Testis (tissue), 3 donors: ENCODE results near the gene OGN. TPM values are rescaled to one million over a fixed set of nuclear protein-coding genes. Genes with fewer than 3 reads are reported as not detected.

ENCODE experiments used
- DNase-seq: peaks from one replicate; pipeline ENCODE4 v3.0.0-alpha.2; 2019
- H3K27ac ChIP-seq, 2 donors: fragments of 200-600 bp; sonication (generic); one replicate each; pipeline ENCODE4 v1.5.1; 2019
- H3K27me3 ChIP-seq: fragments of 200-600 bp; sonication (generic); one replicate; pipeline ENCODE4 v1.5.1; 2019
- H3K36me3 ChIP-seq: fragments of 200-600 bp; sonication (generic); one replicate; pipeline ENCODE4 v1.5.1; 2017; ENCODE audit warnings: low read depth; ENCODE audit errors: missing control alignments
- H3K4me1 ChIP-seq: fragments of 200-600 bp; sonication (generic); one replicate; pipeline ENCODE4 v1.5.1; 2019
- H3K4me3 ChIP-seq, 2 donors: fragments of 200-600 bp; sonication (generic); one replicate each; pipeline ENCODE4 v1.5.1; 2017 to 2019
- H3K9me3 ChIP-seq: fragments of 200-600 bp; sonication (generic); one replicate; pipeline ENCODE4 v1.5.1; 2017
- POLR2A ChIP-seq: fragments of 450-650 bp; IDR thresholded peaks from one replicate; pipeline ENCODE4 v1.6.1; 2017; ENCODE audit warnings: antibody characterized with exemption, mild to moderate bottlenecking, moderate library complexity
- WGBS, 2 donors: methylation state at CpG; one replicate each; pipeline ENCODE4 v1.1.5; 2018; 5-methylcytosine and 5-hydroxymethylcytosine counted together
- intact Hi-C: fragments of 100-400 bp; cut with DNase I; formaldehyde crosslinking; loops from one replicate; pipeline ENCODE4 v1.15.1; 2023; ENCODE audit warnings: low total_unique reads
- polyA plus RNA-seq: library from polyadenylated mRNA; stranded (reverse); fragments of 350-450 nt; fragmentation: Illumina TruSeq; extraction: RNeasy Lipid Tissue Mini Kit (QIAGEN cat#74804); gene quantifications from one replicate; pipeline ENCODE4 v1.2.3, GENCODE V29; 2014; ENCODE audit warnings: low read depth, low replicate concordance; ENCODE audit not compliant: insufficient read depth
- total RNA-seq, 2 donors: library from RNA; depleted of rRNA; stranded (reverse); fragments of >200 nt; gene quantifications; one replicate each; pipeline ENCODE4 v1.2.3, GENCODE V29; 2016
- TF ChIP-seq, protein P1 (sequence below), 3 experiments: fragments of 450-650 bp in 2 of 3; fragments of 200-600 bp in 1 of 3; sonication (generic) in 1 of 3; IDR thresholded peaks; one replicate each; pipeline ENCODE4 v1.5.1; 2016 to 2019; ENCODE audit warnings: antibody characterized with exemption in 3 of 3, mild to moderate bottlenecking in 2 of 3, moderate library complexity in 1 of 3

The OGN gene
- total and polyA plus RNA-seq, 3 donors from 2014 or later, result 4.9 to 18.4 (median 9.5) TPM

DNA sequence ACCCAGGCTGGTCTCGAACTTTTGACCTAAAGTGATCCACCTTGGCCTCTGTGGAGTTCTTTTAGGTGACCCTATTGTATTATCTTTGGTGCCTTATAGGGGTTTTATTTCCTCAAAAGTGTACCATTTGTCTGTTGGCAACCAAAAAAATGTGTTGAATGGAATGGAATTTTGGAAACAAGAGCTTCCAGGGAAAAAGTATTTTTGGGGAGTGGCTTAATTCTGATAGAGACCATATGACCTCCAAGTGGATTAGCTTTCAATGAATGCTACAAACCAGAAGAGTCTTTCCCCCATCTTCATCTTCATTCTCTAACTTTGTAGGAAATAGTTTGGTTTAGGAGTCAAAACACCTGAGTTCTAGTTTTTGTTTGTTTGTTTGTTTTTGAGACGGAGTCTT is 3.4 kb upstream of the OGN start:
- peaks cover 9% of the 10 kb centered on the region for H3K4me1 ChIP-seq
- no peak overlapping the region for H3K27ac ChIP-seq
- intact Hi-C loops, result no loop called here
- TF ChIP-seq, protein P1, sequence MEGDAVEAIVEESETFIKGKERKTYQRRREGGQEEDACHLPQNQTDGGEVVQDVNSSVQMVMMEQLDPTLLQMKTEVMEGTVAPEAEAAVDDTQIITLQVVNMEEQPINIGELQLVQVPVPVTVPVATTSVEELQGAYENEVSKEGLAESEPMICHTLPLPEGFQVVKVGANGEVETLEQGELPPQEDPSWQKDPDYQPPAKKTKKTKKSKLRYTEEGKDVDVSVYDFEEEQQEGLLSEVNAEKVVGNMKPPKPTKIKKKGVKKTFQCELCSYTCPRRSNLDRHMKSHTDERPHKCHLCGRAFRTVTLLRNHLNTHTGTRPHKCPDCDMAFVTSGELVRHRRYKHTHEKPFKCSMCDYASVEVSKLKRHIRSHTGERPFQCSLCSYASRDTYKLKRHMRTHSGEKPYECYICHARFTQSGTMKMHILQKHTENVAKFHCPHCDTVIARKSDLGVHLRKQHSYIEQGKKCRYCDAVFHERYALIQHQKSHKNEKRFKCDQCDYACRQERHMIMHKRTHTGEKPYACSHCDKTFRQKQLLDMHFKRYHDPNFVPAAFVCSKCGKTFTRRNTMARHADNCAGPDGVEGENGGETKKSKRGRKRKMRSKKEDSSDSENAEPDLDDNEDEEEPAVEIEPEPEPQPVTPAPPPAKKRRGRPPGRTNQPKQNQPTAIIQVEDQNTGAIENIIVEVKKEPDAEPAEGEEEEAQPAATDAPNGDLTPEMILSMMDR (IDR thresholded peaks at IDR 0.05), result no peak
- TF ChIP-seq POLR2A, result no peak
- no peaks in the 10 kb centered on the region for H3K9me3 ChIP-seq
- DNase-seq, result no peak
- H3K36me3 ChIP-seq, result no peaks in the 10 kb centered on the region
- WGBS, 2 donors, result 83 to 99% methylated on average over 2 of the region's 2 CpGs
- no peaks in the 10 kb centered on the region for H3K27me3 ChIP-seq
- H3K4me3 ChIP-seq, result no peak overlapping the region

DNA sequence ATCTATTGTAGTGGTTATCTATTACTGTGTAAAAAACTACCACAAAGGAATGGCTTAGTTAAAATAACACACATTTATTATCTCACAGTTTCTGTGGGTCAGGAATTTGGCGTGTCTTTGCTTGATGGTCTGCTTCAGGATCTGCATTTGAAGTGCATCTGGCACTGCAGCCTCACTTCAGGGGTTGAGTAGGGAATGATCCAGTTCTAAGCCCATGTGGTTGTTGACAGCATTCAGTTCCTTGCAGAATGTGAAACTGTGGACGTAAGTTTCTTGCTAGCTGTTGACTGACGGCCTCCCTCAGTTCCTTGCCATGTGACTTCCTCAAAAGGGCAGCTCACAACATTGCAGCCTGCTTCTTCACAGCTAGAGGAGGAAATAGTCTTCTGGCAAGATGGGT is 2.1 kb upstream of the OGN start:
- peaks cover 9% of the 10 kb centered on the region for H3K4me1 ChIP-seq
- H3K4me3 ChIP-seq, result no peak overlapping the region
- no peaks in the 10 kb centered on the region for H3K27me3 ChIP-seq
- DNase-seq, result peak; percentile 37
- H3K27ac ChIP-seq, result peak overlapping the region in 1 of 2 donors; percentile 51
- WGBS, 2 donors, result 34 to 39% methylated on average over 3 of the region's 3 CpGs
- H3K9me3 ChIP-seq, result no peaks in the 10 kb centered on the region
- intact Hi-C loops, result no loop called here
- TF ChIP-seq POLR2A, result no peak
- TF ChIP-seq, protein P1 (IDR thresholded peaks at IDR 0.05), result no peak
- H3K36me3 ChIP-seq, result no peaks in the 10 kb centered on the region

DNA sequence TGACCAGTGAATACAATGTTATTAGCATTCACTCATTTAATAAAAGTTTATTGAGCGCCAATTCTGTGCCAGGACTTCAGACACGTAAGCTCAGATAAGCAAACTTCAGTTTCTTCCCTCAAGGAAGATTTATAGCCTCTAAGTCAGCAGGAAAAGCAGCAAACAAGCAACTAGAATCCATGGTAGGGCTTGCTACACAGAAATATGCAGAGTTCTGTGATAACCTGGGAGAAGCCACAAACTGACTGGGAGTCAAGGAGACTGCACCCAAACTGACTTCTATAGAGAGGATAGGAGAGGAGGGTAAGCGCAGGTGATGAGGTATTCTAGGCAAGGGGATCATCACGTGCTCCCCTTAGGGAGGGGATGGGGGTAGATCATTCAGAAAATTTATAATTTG is 1.4 kb upstream of the OGN start:
- TF ChIP-seq, protein P1 (IDR thresholded peaks at IDR 0.05), result no peak
- no peak for TF ChIP-seq POLR2A
- Histone ChIP-seq H3K4me1 (peaks cover 9% of the 10 kb centered on the region), H3K27ac (no peak overlapping the region), H3K27me3 (no peaks in the 10 kb centered on the region), H3K9me3 (no peaks in the 10 kb centered on the region), H3K4me3 (no peak overlapping the region), H3K36me3 (no peaks in the 10 kb centered on the region)
- WGBS, 2 donors, result 55 to 56% methylated on average over 4 of the region's 4 CpGs
- intact Hi-C loops, result no loop called here
- DNase-seq, result no peak

DNA sequence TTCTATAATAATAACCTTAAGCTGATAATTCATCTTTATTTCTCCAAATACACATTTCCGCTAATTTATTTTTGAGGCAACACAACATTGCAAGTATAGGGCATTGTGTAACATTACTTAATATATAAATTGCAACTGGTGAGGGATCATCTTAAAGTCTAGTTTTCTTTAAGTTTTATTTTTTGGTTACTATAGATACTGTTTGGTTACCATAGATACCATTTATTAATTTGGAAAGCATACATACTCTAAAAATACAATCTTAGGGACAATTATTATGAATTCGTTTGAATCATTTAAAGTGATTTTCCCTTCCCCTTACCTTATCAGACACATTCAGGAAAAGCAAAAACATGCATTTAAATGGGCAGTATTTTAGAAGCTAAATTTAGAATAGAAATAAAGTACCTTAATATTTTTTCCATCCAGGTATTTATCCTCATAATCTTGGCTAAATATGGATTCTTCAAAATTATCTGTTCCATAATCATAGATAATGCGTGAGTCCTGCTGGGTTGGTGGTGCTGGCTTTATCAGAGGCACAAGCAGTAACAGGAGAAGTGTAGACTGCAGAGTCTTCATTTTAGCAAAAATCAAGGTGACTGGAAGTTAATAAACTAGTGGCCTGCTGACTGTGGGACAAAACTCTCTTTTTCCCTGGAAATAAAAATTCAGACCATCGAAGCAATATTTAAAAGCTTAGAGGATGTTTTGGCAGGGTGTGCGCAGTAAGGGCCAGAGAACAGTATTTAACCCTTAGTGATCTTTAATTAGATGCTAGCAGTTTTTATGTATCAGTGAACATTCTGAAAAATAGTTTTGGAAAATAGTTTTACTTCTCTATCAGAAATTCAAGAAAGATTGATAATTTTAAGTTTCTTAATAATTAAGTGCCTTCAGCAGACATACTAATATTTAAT is 1.3 kb downstream of the OGN start:
- TF ChIP-seq, protein P1 (IDR thresholded peaks at IDR 0.05), result no peak
- no peak for TF ChIP-seq POLR2A
- Histone ChIP-seq H3K27ac (peak overlapping the region in 1 of 2 donors; percentile 27), H3K4me1 (peaks cover 9% of the 10 kb centered on the region), H3K9me3 (no peaks in the 10 kb centered on the region), H3K36me3 (no peaks in the 10 kb centered on the region), H3K4me3 (peak overlapping the region; percentile 1 to 20), H3K27me3 (no peaks in the 10 kb centered on the region)
- DNase-seq, result no peak
- WGBS, 2 donors, result 59 to 63% methylated on average over 5 of the region's 5 CpGs
- intact Hi-C loops, result no loop called here
